Esophagus muscularis mucosa (tissue), 4 donors: ENCODE data around the gene DNASE2B.

Source experiments
- CTCF ChIP-seq, 3 experiments: fragments of 200-600 bp in 2 of 3; fragments of 450-650 bp in 1 of 3; sonication (generic) in 2 of 3; IDR thresholded peaks; one replicate each; pipeline ENCODE4 v1.5.1; 2017 to 2019; ENCODE audit warnings: antibody characterized with exemption in 3 of 3, mild to moderate bottlenecking in 2 of 3, moderate library complexity in 1 of 3
- EP300 ChIP-seq: sonication (generic); formaldehyde crosslinking; IDR thresholded peaks from one replicate; pipeline ENCODE4 v1.6.1; 2017; ENCODE audit warnings: antibody characterized with exemption
- POLR2A ChIP-seq: fragments of 450-650 bp; IDR thresholded peaks from one replicate; pipeline ENCODE4 v1.6.1; 2017; ENCODE audit warnings: antibody characterized with exemption, moderate library complexity, mild to moderate bottlenecking, low read depth
- POLR2AphosphoS5 ChIP-seq, 2 donors: sonication (generic); formaldehyde crosslinking; IDR thresholded peaks; one replicate each; pipeline ENCODE4 v1.6.1; 2017; ENCODE audit warnings: antibody characterized with exemption in 2 of 2

- TF ChIP-seq EP300 = no peak
- TF ChIP-seq CTCF (IDR thresholded peaks at IDR 0.05) = no peak
- TF ChIP-seq POLR2AphosphoS5 (IDR thresholded peaks at IDR 0.05) = no peak
- no peak for TF ChIP-seq POLR2A
Measured at GRCh38 chr1:84410328-84411095, 12.2 kb downstream of the DNASE2B start.
